AG04450 (cell line): ENCODE results near the gene TMEM109. TPM values are rescaled to one million over a fixed set of nuclear protein-coding genes. Genes with fewer than 3 reads are reported as not detected.

Experiments used
- CTCF ChIA-PET: fragments of 300-600, 350-600 bp; formaldehyde crosslinking; extraction: SDS; loops from one replicate; lab custom pipeline; 2022; ENCODE audit warnings: antibody characterized with exemption, inconsistent platforms; lab: Charles Lee
- POLR2A ChIA-PET: fragments of 350-600 bp; formaldehyde crosslinking; extraction: SDS; loops from one replicate; lab custom pipeline; 2021; ENCODE audit warnings: antibody characterized with exemption, inconsistent platforms; lab: Yijun Ruan, JAX
- DNase-seq: peaks from one replicate; pipeline ENCODE4 v3.0.0-alpha.2; 2011; ENCODE audit warnings: low read depth, low spot score
- H3K27ac ChIP-seq: one replicate; pipeline ENCODE4 v1.5.1; 2012; ENCODE audit warnings: low read depth, low read length, control low read depth
- H3K27me3 ChIP-seq: one replicate; pipeline ENCODE4 v1.6.0; 2012; ENCODE audit warnings: low read length; ENCODE audit not compliant: control insufficient read depth, insufficient read depth
- H3K4me3 ChIP-seq: 2 replicates; pipeline ENCODE4 v1.5.1; 2011; ENCODE audit warnings: mild to moderate bottlenecking, low read depth, low read length, control low read depth
- H3K9me3 ChIP-seq: 2 replicates; pipeline ENCODE4 v1.5.1; 2012; ENCODE audit warnings: low read length; ENCODE audit not compliant: control insufficient read depth, insufficient read depth
- CTCF ChIP-seq: IDR thresholded peaks from 2 replicates; pipeline ENCODE4 v1.5.1; 2011; ENCODE audit warnings: low read depth, low read length, control low read depth, inconsistent platforms
- polyA plus RNA-seq: library from polyadenylated mRNA; depleted of rRNA; stranded (reverse); fragments of >200 nt; gene quantifications from 2 replicates; pipeline ENCODE4 v1.2.3, GENCODE V29; 2011

The TMEM109 gene
- polyA plus RNA-seq, 1 experiment: 36.2 TPM

- Histone ChIP-seq H3K4me3 (no peak overlapping the region), H3K27ac (no peak overlapping the region), H3K27me3 (peaks cover 5% of the 10 kb centered on the region), H3K9me3 (no peaks in the 10 kb centered on the region; the same call in 1 of the 2 replicates)
- ChIA-PET CTCF (no interaction called here), POLR2A (no interaction called here)
- TF ChIP-seq CTCF: no peak
- no peak for DNase-seq
These were observed 3.7 kb upstream of the TMEM109 start for GRCh38 chr11:60910281-60910687.

- Histone ChIP-seq H3K27ac (no peak overlapping the region), H3K27me3 (peaks cover 5% of the 10 kb centered on the region), H3K4me3 (no peak overlapping the region), H3K9me3 (no peaks in the 10 kb centered on the region; the same call in 1 of the 2 replicates)
- no peak for TF ChIP-seq CTCF
- DNase-seq: no peak
- ChIA-PET CTCF (interaction anchor here (0.7 kb wide), 1 partner anchor 12 kb away, joined by 5 read pairs; no protein-coding TSS in a partner anchor), POLR2A (no interaction called here)
These were observed 3.1 kb upstream of the TMEM109 start for GRCh38 chr11:60910711-60911380.

GRCh38 chr11:60912223-60912850 lies 1.6 kb upstream of the TMEM109 start:
- H3K9me3 ChIP-seq: no peaks in the 10 kb centered on the region; the same call in 1 of the 2 replicates
- H3K27me3 ChIP-seq: peaks cover 5% of the 10 kb centered on the region
- H3K27ac ChIP-seq: no peak overlapping the region
- POLR2A ChIA-PET: no interaction called here
- DNase-seq: no peak
- no peak for TF ChIP-seq CTCF
- no peak overlapping the region for H3K4me3 ChIP-seq
- CTCF ChIA-PET: interaction anchor here (0.7 to 4.7 kb wide), 4 partner anchors 13 to 81 kb away, joined by 4 to 35 read pairs (median 11); no protein-coding TSS in a partner anchor

DNA sequence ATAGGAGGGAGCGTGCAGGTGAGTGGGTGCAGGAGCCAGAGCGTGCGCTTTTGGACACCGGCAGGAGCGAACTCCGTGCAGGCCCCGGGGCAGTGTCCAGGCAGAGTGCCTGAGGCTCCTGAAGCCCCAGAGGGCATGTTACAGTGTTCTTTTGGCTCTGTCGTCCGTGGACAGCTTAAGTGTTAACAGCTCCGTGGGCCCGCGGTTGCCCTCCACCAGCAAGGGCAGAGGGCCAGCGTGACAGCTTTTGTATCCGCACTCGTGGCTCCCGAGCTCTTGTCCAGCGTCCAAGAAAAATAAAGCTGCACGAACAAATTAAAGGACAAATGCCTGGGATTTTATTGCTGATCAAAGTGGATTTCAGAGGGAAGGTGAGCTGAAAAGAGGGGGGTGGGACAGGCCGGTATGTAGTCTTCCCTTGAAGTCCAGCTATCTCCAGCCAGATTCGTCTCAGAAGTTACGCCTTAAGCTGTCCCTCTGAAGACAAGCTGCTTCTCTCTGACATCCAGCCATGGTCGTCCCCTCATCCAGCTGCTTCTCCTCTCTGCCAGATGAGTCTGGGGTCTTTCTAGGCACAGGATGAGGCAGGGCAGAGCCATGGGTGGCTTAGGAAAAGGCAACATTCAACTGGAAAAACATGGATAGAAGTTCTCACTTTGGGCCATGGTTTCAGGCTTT lies 968 bp upstream of the TMEM109 start:
- Histone ChIP-seq H3K4me3 (no peak overlapping the region), H3K27me3 (peaks cover 5% of the 10 kb centered on the region), H3K27ac (no peak overlapping the region), H3K9me3 (no peaks in the 10 kb centered on the region; the same call in 1 of the 2 replicates)
- TF ChIP-seq CTCF: no peak
- no peak for DNase-seq
- ChIA-PET POLR2A (interaction anchor here (0.7 to 1.6 kb wide), 2 partner anchors 8 to 449 kb away, joined by 3 to 6 read pairs; partner anchors contain the start of genes CYB561A3 and TMEM138), CTCF (interaction anchor here (0.9 to 4.7 kb wide), 7 partner anchors 11 to 274 kb away, joined by 3 to 35 read pairs (median 6); partner anchors contain the start of gene TMEM132A)
